ENCODE measurements around the gene COL8A1.

The COL8A1 gene

GRCh38 chr3:99789011-99789721, 150.8 kb downstream of the COL8A1 start:
- DNase-seq (ENCODE audit: low spot score), result peak; percentile 57
- FAIRE-seq, result peak; percentile 85

GRCh38 chr3:99794485-99794884, 156.1 kb downstream of the COL8A1 start:
- DNase-seq (ENCODE audit: low spot score) (no peak), FAIRE-seq (no peak)

- FAIRE-seq (no peak), DNase-seq (ENCODE audit: low spot score) (no peak)
These were observed 157.2 kb downstream of the COL8A1 start for GRCh38 chr3:99795573-99795972.

- DNase-seq (ENCODE audit: low spot score) (no peak), FAIRE-seq (no peak)
These were observed 161.0 kb downstream of the COL8A1 start for GRCh38 chr3:99799422-99799821.

GRCh38 chr3:99803297-99803696, 164.9 kb downstream of the COL8A1 start:
- DNase-seq (ENCODE audit: low spot score) (no peak), FAIRE-seq (no peak)

GRCh38 chr3:99805160-99805559, 166.8 kb downstream of the COL8A1 start:
- DNase-seq (ENCODE audit: low spot score), result no peak
- no peak for FAIRE-seq

- DNase-seq (ENCODE audit: low spot score) (peak; percentile 47), FAIRE-seq (no peak)
These were observed 169.9 kb downstream of the COL8A1 start for GRCh38 chr3:99808163-99808794.

GRCh38 chr3:99809565-99809964, 171.2 kb downstream of the COL8A1 start:
- DNase-seq (ENCODE audit: low spot score) (no peak), FAIRE-seq (no peak)

- DNase-seq (ENCODE audit: low spot score), result peak; percentile 6
- FAIRE-seq, result no peak
These were observed 172.0 kb downstream of the COL8A1 start for GRCh38 chr3:99810403-99810802.

- no peak for DNase-seq (ENCODE audit: low spot score)
- no peak for FAIRE-seq
These were observed 178.6 kb downstream of the COL8A1 start for GRCh38 chr3:99817047-99817436.

GRCh38 chr3:99817437-99818240, 179.2 kb downstream of the COL8A1 start, which contains the start of gene CMSS1:
Gene CMSS1 (plus strand): TSS chr3:99817862.
- DNase-seq (ENCODE audit: low spot score), result peak; percentile 80
- peak; percentile 65 for FAIRE-seq

- no peak for DNase-seq (ENCODE audit: low spot score)
- no peak for FAIRE-seq
These were observed 180.4 kb downstream of the COL8A1 start for GRCh38 chr3:99818818-99819217.

- no peak for DNase-seq (ENCODE audit: low spot score)
- FAIRE-seq, result no peak
These were observed 185.6 kb downstream of the COL8A1 start for GRCh38 chr3:99823723-99824711.

- peak; percentile 90 for FAIRE-seq
- DNase-seq (ENCODE audit: low spot score), result peak; percentile 34
These were observed 186.7 kb downstream of the COL8A1 start for GRCh38 chr3:99825004-99825640.

GRCh38 chr3:99829844-99830243, 191.4 kb downstream of the COL8A1 start:
- FAIRE-seq, result no peak
- no peak for DNase-seq (ENCODE audit: low spot score)

GRCh38 chr3:99833617-99834205, 195.3 kb downstream of the COL8A1 start:
- FAIRE-seq (no peak), DNase-seq (ENCODE audit: low spot score) (no peak)

- no peak for FAIRE-seq
- DNase-seq (ENCODE audit: low spot score), result no peak
These were observed 196.0 kb downstream of the COL8A1 start for GRCh38 chr3:99834211-99834957.

GRCh38 chr3:99836681-99837080, 198.3 kb downstream of the COL8A1 start:
- DNase-seq (ENCODE audit: low spot score) (no peak), FAIRE-seq (no peak)

- FAIRE-seq, result no peak
These were observed 199.3 kb downstream of the COL8A1 start for GRCh38 chr3:99837715-99838114.

More at GRCh38 chr3:99837715-99838114, 199.3 kb downstream of the COL8A1 start:
- DNase-seq (ENCODE audit: low spot score), result no peak

Data from RCC 7860 (cell line).